MCF 10A (cell line): Measurements from ENCODE around the gene ANKRD11. TPM values are rescaled to one million over a fixed set of nuclear protein-coding genes. Genes with fewer than 3 reads are reported as not detected.

Experiments used
- BruUV-seq: library from RNA; stranded (reverse); fragments of 400-500 nt; replicated peaks from 2 replicates; lab custom pipeline; 2021; lab: Mats Ljungman, UMichigan
- CTCF ChIA-PET: fragments of 300-600 bp; sonication (Branson Sonifier 250); formaldehyde crosslinking; extraction: SDS; loops from one replicate; lab custom pipeline; 2021; ENCODE audit warnings: antibody characterized with exemption, inconsistent platforms; lab: Yijun Ruan, JAX
- POLR2A ChIA-PET: fragments of 300-600, 350-650 bp; sonication (Branson Sonifier 250); formaldehyde crosslinking; extraction: SDS; loops from one replicate; lab custom pipeline; 2020; ENCODE audit warnings: antibody characterized with exemption, inconsistent platforms; lab: Yijun Ruan, JAX
- DNase-seq: peaks from one replicate; pipeline ENCODE4 v3.0.0-alpha.2; 2018; ENCODE audit not compliant: unreplicated experiment
- H3K27ac Mint-ChIP-seq: one replicate; pipeline ENCODE4 v1.8.0; 2022; ENCODE audit warnings: mild to moderate bottlenecking, low read depth, mixed read lengths; ENCODE audit not compliant: unreplicated experiment
- H3K27me3 Mint-ChIP-seq: one replicate; pipeline ENCODE4 v1.8.0; 2022; ENCODE audit warnings: mixed read lengths; ENCODE audit not compliant: insufficient read depth, unreplicated experiment
- H3K36me3 Mint-ChIP-seq: one replicate; pipeline ENCODE4 v1.8.0; 2022; ENCODE audit warnings: mild to moderate bottlenecking, moderate library complexity, mixed read lengths; ENCODE audit not compliant: insufficient read depth, unreplicated experiment
- H3K4me1 Mint-ChIP-seq: one replicate; pipeline ENCODE4 v1.8.0; 2022; ENCODE audit warnings: mixed read lengths; ENCODE audit not compliant: insufficient read depth, unreplicated experiment
- H3K4me3 Mint-ChIP-seq: one replicate; pipeline ENCODE4 v1.8.0; 2022; ENCODE audit warnings: mild to moderate bottlenecking, moderate library complexity, mixed read lengths; ENCODE audit not compliant: unreplicated experiment
- H3K9me3 Mint-ChIP-seq: one replicate; pipeline ENCODE4 v1.8.0; 2022; ENCODE audit warnings: mixed read lengths; ENCODE audit not compliant: unreplicated experiment
- intact Hi-C: fragments of 100-400 bp; cut with micrococcal nuclease; formaldehyde crosslinking; loops from 2 replicates; pipeline ENCODE4 v1.14.1; 2022
- total RNA-seq: library from RNA; stranded (reverse); gene quantifications from 2 replicates; pipeline ENCODE4 v1.2.3, GENCODE V29; 2022
- TF ChIP-seq, protein P1 (sequence below): fragments of 200-600 bp; IDR thresholded peaks from one replicate; pipeline ENCODE4 v1.8.0; 2022; ENCODE audit warnings: antibody characterized with exemption, mild to moderate bottlenecking; ENCODE audit not compliant: unreplicated experiment

The ANKRD11 gene
- total RNA-seq, 1 experiment from 2014 or later = 237 TPM

DNA sequence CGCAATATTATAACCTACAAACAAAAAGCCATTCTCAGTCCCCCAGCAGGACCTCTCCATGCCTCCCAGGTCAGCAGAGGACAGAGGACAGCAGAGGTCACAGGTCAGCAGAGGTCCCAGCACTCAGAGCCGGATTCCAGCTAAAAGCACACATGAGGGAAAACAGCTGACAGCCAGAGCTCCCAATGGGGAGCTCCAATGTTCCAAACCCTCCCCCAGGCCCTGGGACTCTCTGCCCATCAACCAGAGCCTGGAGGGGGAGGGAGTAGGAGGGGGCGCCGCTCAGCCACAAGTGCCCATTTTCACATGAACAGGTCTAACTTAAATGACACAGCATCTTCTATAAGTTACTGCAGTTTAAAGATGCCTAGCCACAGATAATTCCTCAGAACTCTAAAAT, 77.5 kb downstream of the ANKRD11 start:
- Mint-ChIP-seq H3K9me3 (no peaks in the 10 kb centered on the region), H3K27me3 (no peaks in the 10 kb centered on the region), H3K4me1 (peaks cover 21% of the 10 kb centered on the region), H3K36me3 (peaks cover 31% of the 10 kb centered on the region), H3K4me3 (no peak overlapping the region), H3K27ac (peak overlapping the region; percentile 73)
- no TSS peak for BruUV-seq
- POLR2A ChIA-PET = interaction anchor here (1.1 to 1.7 kb wide), 2 partner anchors 13 to 30 kb away, joined by 3 to 5 read pairs; no protein-coding TSS in a partner anchor
- intact Hi-C loops = no loop called here
- CTCF ChIA-PET = interaction anchor here (0.6 kb wide), 1 partner anchor 21 kb away, joined by 4 read pairs; no protein-coding TSS in a partner anchor
- TF ChIP-seq, protein P1, sequence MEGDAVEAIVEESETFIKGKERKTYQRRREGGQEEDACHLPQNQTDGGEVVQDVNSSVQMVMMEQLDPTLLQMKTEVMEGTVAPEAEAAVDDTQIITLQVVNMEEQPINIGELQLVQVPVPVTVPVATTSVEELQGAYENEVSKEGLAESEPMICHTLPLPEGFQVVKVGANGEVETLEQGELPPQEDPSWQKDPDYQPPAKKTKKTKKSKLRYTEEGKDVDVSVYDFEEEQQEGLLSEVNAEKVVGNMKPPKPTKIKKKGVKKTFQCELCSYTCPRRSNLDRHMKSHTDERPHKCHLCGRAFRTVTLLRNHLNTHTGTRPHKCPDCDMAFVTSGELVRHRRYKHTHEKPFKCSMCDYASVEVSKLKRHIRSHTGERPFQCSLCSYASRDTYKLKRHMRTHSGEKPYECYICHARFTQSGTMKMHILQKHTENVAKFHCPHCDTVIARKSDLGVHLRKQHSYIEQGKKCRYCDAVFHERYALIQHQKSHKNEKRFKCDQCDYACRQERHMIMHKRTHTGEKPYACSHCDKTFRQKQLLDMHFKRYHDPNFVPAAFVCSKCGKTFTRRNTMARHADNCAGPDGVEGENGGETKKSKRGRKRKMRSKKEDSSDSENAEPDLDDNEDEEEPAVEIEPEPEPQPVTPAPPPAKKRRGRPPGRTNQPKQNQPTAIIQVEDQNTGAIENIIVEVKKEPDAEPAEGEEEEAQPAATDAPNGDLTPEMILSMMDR = no peak
- no peak for DNase-seq

DNA sequence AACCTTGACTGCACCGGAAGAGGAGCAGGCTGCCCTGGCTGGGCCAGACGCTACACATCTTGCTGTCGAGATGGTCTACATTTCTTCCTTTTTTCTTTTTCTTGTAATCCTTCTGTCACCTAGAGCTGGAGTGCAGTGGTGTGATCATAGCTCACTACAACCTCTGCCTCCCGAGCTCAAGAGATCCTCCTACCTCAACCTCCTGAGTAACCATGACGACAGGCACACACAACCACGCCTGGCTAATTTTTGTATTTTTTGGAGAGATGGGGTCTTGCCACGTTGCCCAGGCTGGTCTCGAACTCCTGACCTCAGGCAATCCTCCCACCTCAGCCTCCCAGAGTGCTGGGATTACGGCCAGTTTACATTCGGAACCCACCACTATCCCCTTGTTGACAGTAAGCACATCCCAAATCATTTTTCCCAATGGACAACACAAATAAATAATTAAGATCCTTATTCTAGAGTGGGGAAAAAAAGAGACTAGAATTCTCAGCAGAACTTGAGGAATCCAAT, 79.0 kb downstream of the ANKRD11 start:
- Mint-ChIP-seq H3K36me3 (peaks cover 29% of the 10 kb centered on the region), H3K4me3 (peak overlapping the region; percentile 33), H3K9me3 (no peaks in the 10 kb centered on the region), H3K27me3 (no peaks in the 10 kb centered on the region), H3K27ac (no peak overlapping the region), H3K4me1 (peaks cover 24% of the 10 kb centered on the region)
- TF ChIP-seq, protein P1 = no peak
- ChIA-PET CTCF (interaction anchor here (0.7 to 1.7 kb wide), 2 partner anchors 79 to 115 kb away, joined by 3 to 4 read pairs; no protein-coding TSS in a partner anchor), POLR2A (interaction anchor here (0.9 to 4.6 kb wide), 9 partner anchors 9 to 97 kb away, joined by 3 to 28 read pairs (median 6); partner anchors contain the start of gene SPG7)
- intact Hi-C loops = no loop called here
- BruUV-seq = no TSS peak
- no peak for DNase-seq

DNA sequence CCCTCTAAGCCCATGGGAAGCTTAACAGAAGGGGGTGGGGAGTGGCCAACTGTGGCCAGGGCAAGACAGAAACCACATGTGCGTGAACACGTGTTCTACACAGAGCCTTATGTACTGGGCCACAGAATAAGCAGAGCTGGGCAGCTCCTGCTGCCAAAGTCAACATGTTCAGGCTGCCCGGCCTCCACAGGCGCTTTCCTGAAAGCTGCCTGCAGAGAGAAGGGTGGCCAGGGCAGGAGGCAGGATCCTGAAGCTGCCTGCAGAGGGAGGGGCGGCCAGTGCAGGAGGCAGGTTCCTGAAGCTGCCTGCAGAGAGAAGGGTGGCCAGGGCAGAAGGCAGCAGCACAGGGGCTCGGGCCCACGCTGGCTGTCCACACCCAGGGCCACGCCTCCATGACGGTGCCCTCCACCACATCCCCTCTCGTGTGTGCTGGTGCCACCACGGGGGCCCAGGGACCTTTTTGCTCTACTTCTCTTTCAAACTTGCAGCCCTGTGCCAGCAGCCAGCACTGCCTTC, 79.5 kb downstream of the ANKRD11 start:
- ChIA-PET POLR2A (interaction anchor here (0.7 to 4.6 kb wide), 12 partner anchors 9 to 97 kb away, joined by 3 to 28 read pairs (median 3); partner anchors contain the start of gene SPG7), CTCF (interaction anchor here (0.7 to 1.7 kb wide), 3 partner anchors 78 to 115 kb away, joined by 3 to 4 read pairs (median 4); no protein-coding TSS in a partner anchor)
- peaks cover 28% of the 10 kb centered on the region for H3K4me1 Mint-ChIP-seq
- no TSS peak for BruUV-seq
- no peaks in the 10 kb centered on the region for H3K9me3 Mint-ChIP-seq
- no peaks in the 10 kb centered on the region for H3K27me3 Mint-ChIP-seq
- intact Hi-C loops = no loop called here
- no peak overlapping the region for H3K4me3 Mint-ChIP-seq
- H3K36me3 Mint-ChIP-seq = peaks cover 30% of the 10 kb centered on the region
- DNase-seq = peak; percentile 81
- TF ChIP-seq, protein P1 = no peak
- H3K27ac Mint-ChIP-seq = no peak overlapping the region

DNA sequence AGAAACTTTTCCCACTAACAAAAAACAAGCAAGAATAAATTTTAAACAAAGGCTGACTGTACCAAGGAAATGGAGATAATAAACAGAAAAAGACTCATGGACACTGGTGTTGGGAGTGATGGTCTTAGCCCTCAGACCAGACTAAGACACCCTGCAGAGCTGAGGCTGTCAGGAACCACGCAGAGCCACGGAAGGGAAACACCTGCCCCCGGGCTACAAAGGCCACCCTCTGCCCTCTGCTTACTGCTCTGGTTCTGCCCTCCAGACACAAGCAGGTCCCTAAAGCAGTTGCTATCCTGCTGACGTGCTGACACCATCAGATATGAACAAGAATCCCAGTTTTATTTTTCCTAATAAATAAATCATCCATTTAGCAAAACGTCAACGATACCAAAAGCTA, 80.0 kb downstream of the ANKRD11 start:
- Mint-ChIP-seq H3K4me3 (no peak overlapping the region), H3K27me3 (no peaks in the 10 kb centered on the region), H3K9me3 (no peaks in the 10 kb centered on the region), H3K36me3 (peaks cover 27% of the 10 kb centered on the region), H3K4me1 (peaks cover 28% of the 10 kb centered on the region), H3K27ac (no peak overlapping the region)
- TF ChIP-seq, protein P1 = no peak
- no TSS peak for BruUV-seq
- DNase-seq = no peak
- CTCF ChIA-PET = interaction anchor here (0.5 to 1.7 kb wide), 3 partner anchors 33 to 85 kb away, joined by 3 to 4 read pairs (median 4); no protein-coding TSS in a partner anchor
- intact Hi-C loops = no loop called here
- POLR2A ChIA-PET = interaction anchor here (0.7 to 4.6 kb wide), 10 partner anchors 10 to 98 kb away, joined by 3 to 28 read pairs (median 4); partner anchors contain the start of gene SPG7
